NT2/D1 (cell line): Measurements from ENCODE around the gene POU5F2.

Experiments used
- YY1 ChIP-seq: IDR thresholded peaks from 2 replicates; pipeline ENCODE4 v1.6.1; 2011; ENCODE audit not compliant: insufficient read length, insufficient read depth
- ZNF274 ChIP-seq: IDR thresholded peaks from 2 replicates; pipeline ENCODE4 v1.6.1; 2011; ENCODE audit warnings: mild to moderate bottlenecking, low read depth, low read length

DNA sequence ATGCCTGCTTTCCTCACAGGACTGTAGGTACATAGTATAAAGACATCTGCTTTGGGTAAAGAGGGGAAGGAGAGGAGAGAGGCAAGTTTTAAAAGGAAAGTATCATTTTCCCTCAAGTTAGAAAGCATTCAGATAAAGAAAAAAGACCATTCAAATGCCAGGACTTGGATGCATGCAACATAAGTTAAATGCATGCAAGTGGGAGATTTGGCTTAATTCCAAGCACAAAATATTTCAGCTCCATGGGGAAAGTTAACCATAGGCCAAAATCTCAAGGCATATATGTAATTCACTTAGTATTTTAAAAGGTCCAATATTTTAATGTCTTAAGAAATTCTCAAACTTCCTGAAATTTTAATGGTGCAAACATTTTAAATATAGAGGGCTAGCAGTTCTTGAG is 36.4 kb downstream of the POU5F2 start:
- TF ChIP-seq ZNF274 (no peak), YY1 (no peak)
